VCaP (cell line): ENCODE results near the gene HOXB8.

Source experiments
- H3K27ac ChIP-seq: fragments of 450-650 bp; 2 replicates; pipeline ENCODE4 v1.5.1; 2017
- CTCF ChIP-seq: fragments of 450-650 bp; conservative IDR thresholded peaks from 2 replicates; pipeline ENCODE4 v1.5.1; 2017; ENCODE audit warnings: mild to moderate bottlenecking, moderate library complexity

Gene HOXB8

GRCh38 chr17:48590607-48591161 is 24.4 kb downstream of the HOXB8 start:
- no peak for TF ChIP-seq CTCF
- H3K27ac ChIP-seq, result no peak overlapping the region

- no peak for TF ChIP-seq CTCF
- no peak within 1 kb of the TSS for H3K27ac ChIP-seq
Measured at GRCh38 chr17:48589831-48590606, 25.1 kb downstream of the HOXB8 start, which contains the start of gene HOXB3. TSS of gene HOXB3 (minus strand) at chr17:48590241. CDS start at chr17:48552474, 37,767 bp downstream.

GRCh38 chr17:48589060-48589830 is 25.8 kb downstream of the HOXB8 start:
- TF ChIP-seq CTCF, result no peak
- H3K27ac ChIP-seq, result no peak overlapping the region

GRCh38 chr17:48588528-48588927 is 26.6 kb downstream of the HOXB8 start:
- H3K27ac ChIP-seq, result peak overlapping the region; percentile 45; the same call in 1 of the 2 replicates
- TF ChIP-seq CTCF, result no peak

- no peak for TF ChIP-seq CTCF
- H3K27ac ChIP-seq, result peak overlapping the region; percentile 45
Measured at GRCh38 chr17:48588074-48588415, 27.0 kb downstream of the HOXB8 start.

- no peak for TF ChIP-seq CTCF
- H3K27ac ChIP-seq, result peak overlapping the region; percentile 45
Measured at GRCh38 chr17:48587276-48588073, 27.6 kb downstream of the HOXB8 start.
